ENCODE data around the gene ZMYM3. TPM values are rescaled to one million over a fixed set of nuclear protein-coding genes. Genes with fewer than 3 reads are reported as not detected.

The ZMYM3 gene
- total and polyA plus RNA-seq, 3 experiments from 2014 or later, result 7.4 to 16.7 (median 16.5) TPM

GRCh38 chrX:71195964-71196649, 57.8 kb downstream of the ZMYM3 start:
- peaks cover 0 to 6% of the 10 kb centered on the region in 2 donors for H3K27me3 Mint-ChIP-seq
- peak overlapping the region; percentile 47 for H3K4me3 ChIP-seq (ENCODE audit: low read length)
- H3K4me3 Mint-ChIP-seq, result peak overlapping the region; percentile 81 to 93 (median 86)
- H3K9me3 Mint-ChIP-seq, result no peaks in the 10 kb centered on the region
- peaks cover 12% of the 10 kb centered on the region for H3K4me1 ChIP-seq (ENCODE audit: insufficient read depth, low read length)
- H3K9me3 ChIP-seq (ENCODE audit: low read length), result no peaks in the 10 kb centered on the region
- peak overlapping the region; percentile 89 to 99 (median 92) for H3K27ac Mint-ChIP-seq
- no peaks in the 10 kb centered on the region for H3K27me3 ChIP-seq (ENCODE audit: insufficient read depth, low read length, poor library complexity, severe bottlenecking)
- H3K36me3 Mint-ChIP-seq, result peaks cover 0 to 22% (median 0%) of the 10 kb centered on the region in 3 donors
- peak overlapping the region; percentile 31 for H3K27ac ChIP-seq (ENCODE audit: low read depth, low read length)
- peaks cover 15 to 40% (median 34%) of the 10 kb centered on the region in 3 donors for H3K4me1 Mint-ChIP-seq
- ChIA-PET CTCF (interaction anchor here (2.9 kb wide), 1 partner anchor 14 kb away, joined by 11 read pairs; no protein-coding TSS in a partner anchor), POLR2A (interaction anchor here (0.6 to 2.1 kb wide), 5 partner anchors 14 to 338 kb away, joined by 3 to 13 read pairs (median 3); partner anchors contain the start of gene TAF1)
- DNase-seq, result peak in 2 of 5 donors; percentile 44 to 57
- no peaks in the 10 kb centered on the region for H3K36me3 ChIP-seq (ENCODE audit: insufficient read depth, low read length)

DNA sequence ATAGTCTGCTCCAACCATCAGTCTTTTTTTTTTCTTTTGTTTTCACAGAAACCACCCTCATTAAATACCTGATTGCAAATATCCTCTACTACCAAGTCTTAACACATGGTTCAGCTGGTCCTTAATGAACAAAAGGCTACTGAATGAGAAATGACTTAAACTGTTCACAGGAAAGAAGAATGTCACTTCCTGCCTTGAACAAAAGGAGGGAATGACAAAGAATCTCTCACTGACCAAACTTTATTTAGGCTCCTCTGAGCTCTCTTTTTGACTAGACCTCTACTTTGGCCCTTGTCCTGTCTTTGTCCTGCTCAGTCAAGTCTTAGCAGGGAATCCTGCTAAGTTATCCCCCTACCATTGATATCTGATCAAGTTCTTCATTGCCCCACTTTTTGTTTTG, 62.7 kb downstream of the ZMYM3 start:
- CTCF ChIA-PET, result no interaction called here
- Histone ChIP-seq H3K27me3 (ENCODE audit: insufficient read depth, low read length, poor library complexity, severe bottlenecking) (no peaks in the 10 kb centered on the region), H3K4me1 (ENCODE audit: insufficient read depth, low read length) (peaks cover 5% of the 10 kb centered on the region), H3K27ac (ENCODE audit: low read depth, low read length) (no peak overlapping the region), H3K4me3 (ENCODE audit: low read length) (no peak overlapping the region), H3K9me3 (ENCODE audit: low read length) (no peaks in the 10 kb centered on the region), H3K36me3 (ENCODE audit: insufficient read depth, low read length) (no peaks in the 10 kb centered on the region)
- H3K9me3 Mint-ChIP-seq, result no peaks in the 10 kb centered on the region
- peak overlapping the region in 6 of 8 donors; percentile 37 to 80 (median 70) for H3K27ac Mint-ChIP-seq
- no peak for DNase-seq
- H3K4me3 Mint-ChIP-seq, result peak overlapping the region in 1 of 7 donors; percentile 4
- H3K4me1 Mint-ChIP-seq, result peaks cover 11 to 35% (median 28%) of the 10 kb centered on the region in 3 donors
- H3K36me3 Mint-ChIP-seq, result peaks cover 0 to 19% (median 0%) of the 10 kb centered on the region in 3 donors
- peaks cover 0 to 7% of the 10 kb centered on the region in 2 donors for H3K27me3 Mint-ChIP-seq
- POLR2A ChIA-PET, result no interaction called here

Other genes with a start within 250 kb of the ZMYM3 start
- gene SNX12, start 185.8 kb downstream of the ZMYM3 start, total RNA-seq, result 10 to 100 TPM; 56.5 to 60.0 TPM
- gene SNX12, start 185.8 kb downstream of the ZMYM3 start, polyA plus RNA-seq, result 4.3 TPM
- 10 to 100 TPM; 12.8 to 13.8 TPM for gene FOXO4, start 158.3 kb downstream of the ZMYM3 start, total RNA-seq
- 2.8 TPM for gene FOXO4, start 158.3 kb downstream of the ZMYM3 start, polyA plus RNA-seq
- 10 to 100 TPM in 1 of 2 experiments, 1 to 10 TPM in 1; 9.5 to 11.0 TPM for gene CXorf65, start 147.4 kb downstream of the ZMYM3 start, total RNA-seq
- 4.9 TPM for gene CXorf65, start 147.4 kb downstream of the ZMYM3 start, polyA plus RNA-seq
- 100 to 1,000 TPM; 312 to 323 TPM for gene IL2RG, start 142.6 kb downstream of the ZMYM3 start, total RNA-seq
- 1,411 TPM for gene IL2RG, start 142.6 kb downstream of the ZMYM3 start, polyA plus RNA-seq
- gene MED12, start 135.5 kb downstream of the ZMYM3 start, total RNA-seq, result 10 to 100 TPM; 49.3 to 61.1 TPM
- gene MED12, start 135.5 kb downstream of the ZMYM3 start, polyA plus RNA-seq, result 19.0 TPM
- gene NLGN3, start 109.3 kb downstream of the ZMYM3 start, total RNA-seq, result under 1 TPM; 0.46 to 0.69 TPM
- gene NLGN3, start 109.3 kb downstream of the ZMYM3 start, polyA plus RNA-seq, result 0.16 TPM
- not detected for gene GJB1, start 30.9 kb downstream of the ZMYM3 start, total RNA-seq
- gene GJB1, start 30.9 kb downstream of the ZMYM3 start, polyA plus RNA-seq, result not detected
- 100 to 1,000 TPM; 532 to 542 TPM for gene NONO, start 29.5 kb upstream of the ZMYM3 start, total RNA-seq
- 170 TPM for gene NONO, start 29.5 kb upstream of the ZMYM3 start, polyA plus RNA-seq
- 1 to 10 TPM; 3.7 to 3.8 TPM for gene ITGB1BP2, start 47.6 kb upstream of the ZMYM3 start, total RNA-seq
- gene ITGB1BP2, start 47.6 kb upstream of the ZMYM3 start, polyA plus RNA-seq, result not detected
- gene TAF1, start 112.2 kb upstream of the ZMYM3 start, total RNA-seq, result 10 to 100 TPM; 34.0 to 34.7 TPM
- 9.0 TPM for gene TAF1, start 112.2 kb upstream of the ZMYM3 start, polyA plus RNA-seq